NB4 (cell line): Measurements from ENCODE around the gene ANO1.

Experiments
- MYC ChIP-seq: IDR thresholded peaks from 2 replicates; pipeline ENCODE4 v1.6.1; 2011; ENCODE audit warnings: low read depth, low read length
- POLR2A ChIP-seq: IDR thresholded peaks from 2 replicates; pipeline ENCODE4 v1.6.1; 2011; ENCODE audit warnings: mild to moderate bottlenecking; ENCODE audit not compliant: insufficient read length; ENCODE audit errors: extremely low read depth
- TF ChIP-seq, protein P1 (sequence below): IDR thresholded peaks from one replicate; pipeline ENCODE4 v1.5.1; 2012; ENCODE audit warnings: low read depth, low read length
- TF ChIP-seq, protein P2 (sequence below): IDR thresholded peaks from 2 replicates; pipeline ENCODE4 v1.6.1; 2011; ENCODE audit warnings: low read depth, low read length

DNA sequence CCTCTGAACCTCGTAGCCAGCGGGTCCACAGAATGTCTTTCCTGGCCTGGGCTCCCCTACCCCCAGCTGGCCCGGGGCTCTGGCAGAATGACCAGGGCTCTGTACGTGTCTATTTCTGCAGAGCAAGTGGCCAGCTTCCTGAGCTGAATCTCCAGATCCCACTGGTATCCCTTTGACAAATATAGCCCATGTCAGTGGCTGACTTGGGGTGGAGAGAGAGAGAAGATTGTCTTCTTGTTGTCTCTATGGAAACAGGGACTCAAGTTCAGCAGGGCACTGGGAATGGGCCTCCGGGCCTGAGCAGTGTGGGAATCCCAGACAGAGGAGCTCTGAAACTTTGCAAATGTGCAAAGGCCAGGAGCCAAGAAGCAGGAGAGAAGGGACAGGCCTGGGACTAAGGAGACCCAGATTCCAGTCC is 33.9 kb downstream of the ANO1 start:
- TF ChIP-seq, protein P1, sequence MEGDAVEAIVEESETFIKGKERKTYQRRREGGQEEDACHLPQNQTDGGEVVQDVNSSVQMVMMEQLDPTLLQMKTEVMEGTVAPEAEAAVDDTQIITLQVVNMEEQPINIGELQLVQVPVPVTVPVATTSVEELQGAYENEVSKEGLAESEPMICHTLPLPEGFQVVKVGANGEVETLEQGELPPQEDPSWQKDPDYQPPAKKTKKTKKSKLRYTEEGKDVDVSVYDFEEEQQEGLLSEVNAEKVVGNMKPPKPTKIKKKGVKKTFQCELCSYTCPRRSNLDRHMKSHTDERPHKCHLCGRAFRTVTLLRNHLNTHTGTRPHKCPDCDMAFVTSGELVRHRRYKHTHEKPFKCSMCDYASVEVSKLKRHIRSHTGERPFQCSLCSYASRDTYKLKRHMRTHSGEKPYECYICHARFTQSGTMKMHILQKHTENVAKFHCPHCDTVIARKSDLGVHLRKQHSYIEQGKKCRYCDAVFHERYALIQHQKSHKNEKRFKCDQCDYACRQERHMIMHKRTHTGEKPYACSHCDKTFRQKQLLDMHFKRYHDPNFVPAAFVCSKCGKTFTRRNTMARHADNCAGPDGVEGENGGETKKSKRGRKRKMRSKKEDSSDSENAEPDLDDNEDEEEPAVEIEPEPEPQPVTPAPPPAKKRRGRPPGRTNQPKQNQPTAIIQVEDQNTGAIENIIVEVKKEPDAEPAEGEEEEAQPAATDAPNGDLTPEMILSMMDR = no peak
- TF ChIP-seq POLR2A (no peak), MYC (no peak)
- TF ChIP-seq, protein P2, sequence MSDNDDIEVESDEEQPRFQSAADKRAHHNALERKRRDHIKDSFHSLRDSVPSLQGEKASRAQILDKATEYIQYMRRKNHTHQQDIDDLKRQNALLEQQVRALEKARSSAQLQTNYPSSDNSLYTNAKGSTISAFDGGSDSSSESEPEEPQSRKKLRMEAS = no peak
